Skin of body (tissue), 2 donors: ENCODE results near the gene CEBPB. TPM values are rescaled to one million over a fixed set of nuclear protein-coding genes. Genes with fewer than 3 reads are reported as not detected.

Experiments used
- DNase-seq: peaks from one replicate; lab custom pipeline; 2025; lab: John Stamatoyannopoulos, UW
- total RNA-seq: library from RNA; depleted of rRNA; stranded (reverse); fragments of >200 nt; gene quantifications from one replicate; pipeline ENCODE4 v1.2.3, GENCODE V29; 2014

CEBPB gene
- total RNA-seq, 1 donor from 2014 or later = 39.7 TPM

GRCh38 chr20:50210066-50210619, 19.5 kb downstream of the CEBPB start:
- DNase-seq = no peak

GRCh38 chr20:50211091-50211490, 20.5 kb downstream of the CEBPB start:
- no peak for DNase-seq

GRCh38 chr20:50213531-50214106, 23.0 kb downstream of the CEBPB start:
- no peak for DNase-seq

GRCh38 chr20:50214226-50215024, 23.8 kb downstream of the CEBPB start:
- DNase-seq = no peak

- DNase-seq = no peak
Measured at GRCh38 chr20:50215101-50215690, 24.6 kb downstream of the CEBPB start.

GRCh38 chr20:50215926-50216325, 25.3 kb downstream of the CEBPB start:
- DNase-seq = no peak

DNA sequence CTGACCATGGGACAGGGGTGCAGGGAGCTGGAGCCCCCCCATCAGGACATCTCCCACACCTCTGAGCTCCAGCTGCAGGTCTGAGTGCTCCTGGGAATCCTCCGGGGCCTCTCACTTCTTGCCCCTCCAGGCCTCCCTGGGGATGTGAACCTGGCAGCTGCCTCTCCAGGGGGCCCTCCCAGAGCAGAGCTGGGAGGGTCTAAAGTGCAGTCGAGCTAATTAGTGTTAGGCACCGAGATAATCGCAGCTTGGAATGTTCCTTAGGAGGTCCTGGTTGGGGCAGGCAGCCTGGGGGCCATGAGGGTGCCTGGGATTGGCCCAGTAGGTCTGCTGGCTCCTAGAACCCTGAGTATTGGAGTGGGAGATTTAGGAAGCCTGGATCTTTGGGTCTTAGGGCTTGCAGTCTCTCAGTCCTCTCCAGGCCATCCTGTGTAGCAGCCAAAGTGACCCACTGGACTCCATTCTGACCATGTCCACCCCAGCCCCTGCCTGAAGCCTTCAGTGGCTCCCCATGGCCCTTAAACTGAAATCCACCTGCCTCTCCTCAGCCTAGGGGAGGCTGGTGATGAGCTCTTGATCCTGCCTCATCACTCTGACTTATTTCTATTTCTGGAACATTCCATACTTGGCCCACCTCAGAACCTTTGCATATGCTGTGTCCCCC, 26.0 kb downstream of the CEBPB start:
- no peak for DNase-seq

DNA sequence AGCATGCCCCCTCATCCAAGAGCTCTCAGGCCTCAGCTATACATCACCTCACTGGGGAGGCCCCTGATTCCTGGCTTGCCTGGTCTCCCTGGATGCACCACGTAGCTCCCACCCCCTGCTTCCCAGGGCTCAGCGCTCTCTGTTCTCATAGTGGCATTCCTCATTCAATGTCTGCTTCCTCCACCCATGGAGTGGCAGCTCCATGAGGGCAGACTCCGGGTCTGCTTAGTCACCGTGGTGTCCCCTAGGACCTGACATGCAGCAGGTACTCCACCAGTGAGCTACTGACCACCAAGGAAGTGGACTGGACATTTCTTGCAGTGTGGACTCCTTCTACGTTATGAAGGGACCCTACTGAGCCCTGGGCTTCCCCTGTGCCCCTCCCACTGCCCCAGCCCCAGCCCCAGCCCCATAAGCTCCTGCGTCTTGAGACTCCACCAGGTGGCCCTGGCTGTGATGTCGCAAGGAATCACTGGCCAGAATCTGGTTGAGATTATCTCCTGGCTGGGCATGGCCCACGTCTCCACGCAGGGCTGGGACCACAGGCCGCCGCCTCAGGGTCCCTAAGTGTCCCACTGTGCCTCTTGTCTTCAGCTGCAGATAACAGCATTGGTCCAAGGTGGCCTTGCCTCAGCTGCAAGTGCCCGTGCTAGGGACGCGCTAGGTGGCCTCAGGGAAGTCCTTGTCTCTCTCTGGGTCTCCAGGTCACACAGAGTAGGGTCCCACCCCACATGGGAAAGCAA, 26.7 kb downstream of the CEBPB start:
- no peak for DNase-seq

- no peak for DNase-seq
Measured at GRCh38 chr20:50218987-50219435, 28.4 kb downstream of the CEBPB start.

GRCh38 chr20:50219600-50219999, 29.0 kb downstream of the CEBPB start:
- DNase-seq = no peak

DNA sequence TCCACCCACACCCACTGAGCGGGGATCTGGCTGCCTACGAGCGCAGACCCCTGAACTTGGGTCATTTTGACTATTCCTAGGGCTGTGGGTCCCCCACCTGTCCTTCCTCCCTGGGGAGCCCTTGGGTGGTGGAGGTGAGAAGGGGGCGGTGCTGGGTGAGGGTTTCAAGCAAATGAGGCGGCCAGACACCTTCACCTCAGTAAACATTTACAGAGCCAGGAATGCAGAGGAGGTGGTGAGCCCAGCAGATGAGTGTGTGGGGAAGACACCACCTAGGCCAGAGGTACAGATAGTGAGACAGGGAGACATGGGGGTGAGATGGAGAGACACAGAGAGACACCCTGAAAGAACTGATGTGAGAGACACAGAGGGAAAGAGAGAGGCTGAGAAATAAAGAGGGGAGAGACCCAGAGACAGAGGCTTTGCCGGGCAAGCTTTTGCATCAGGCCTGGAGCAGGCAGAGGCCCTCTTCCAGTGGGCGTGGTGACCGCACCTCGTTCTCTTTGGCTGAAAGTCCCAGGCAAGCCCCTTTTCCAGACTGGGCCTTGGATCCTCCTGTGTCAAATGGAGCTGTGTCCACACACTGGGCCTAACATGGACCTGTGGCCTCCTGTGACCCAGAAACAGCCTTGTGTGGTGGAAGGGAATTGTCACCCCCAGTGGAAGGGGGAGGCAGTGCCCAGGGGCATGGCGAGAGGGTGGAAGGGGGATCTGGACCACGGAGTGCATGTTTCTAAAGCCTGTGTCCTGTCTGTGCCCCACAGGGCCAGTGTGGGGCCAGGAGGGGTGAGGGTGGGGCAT, 29.7 kb downstream of the CEBPB start:
- DNase-seq = no peak

GRCh38 chr20:50220894-50221365, 30.3 kb downstream of the CEBPB start:
- no peak for DNase-seq

DNA sequence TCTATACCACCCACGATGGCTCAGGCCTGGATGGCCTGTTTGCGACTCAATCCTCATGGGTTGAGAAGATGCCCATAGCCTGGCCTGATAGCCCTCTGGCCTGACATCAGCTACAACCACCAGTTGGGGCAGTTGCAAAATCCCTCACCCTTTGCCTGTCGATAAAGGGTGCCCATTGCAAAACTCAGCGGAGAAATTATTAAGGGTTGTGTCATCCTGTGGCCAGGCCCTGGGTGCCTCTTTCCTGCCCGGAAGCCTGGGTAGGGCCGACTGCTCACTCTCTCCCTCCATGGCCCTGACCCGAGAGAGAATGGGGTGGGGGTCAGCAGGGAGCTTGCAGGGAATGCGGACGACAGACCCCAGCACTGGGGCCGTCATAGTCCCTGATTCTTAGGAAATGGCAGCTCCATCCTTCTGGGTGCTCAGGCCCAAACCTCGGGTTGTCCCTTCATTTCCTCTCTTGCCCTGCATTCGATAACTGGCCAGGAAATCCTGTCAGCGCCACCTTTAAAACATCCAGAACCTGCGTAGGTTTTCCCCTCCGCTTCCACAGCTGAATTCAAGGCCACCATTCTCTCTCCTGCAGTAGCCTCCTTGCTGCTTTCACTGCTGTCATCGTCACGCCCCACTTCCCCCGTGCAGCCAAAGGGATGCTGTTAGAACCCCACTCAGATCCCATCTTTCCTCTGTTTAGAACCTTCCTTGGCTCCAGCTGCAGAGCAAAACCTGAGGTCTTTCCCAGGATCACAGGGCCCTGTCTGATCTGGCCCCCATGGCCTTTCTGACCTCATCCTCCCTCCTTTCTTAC, 31.1 kb downstream of the CEBPB start:
- DNase-seq = no peak

- no peak for DNase-seq
Measured at GRCh38 chr20:50222309-50223038, 31.8 kb downstream of the CEBPB start.

- DNase-seq = no peak
Measured at GRCh38 chr20:50223039-50224005, 32.7 kb downstream of the CEBPB start.

- DNase-seq = no peak
Measured at GRCh38 chr20:50224052-50224451, 33.4 kb downstream of the CEBPB start.

GRCh38 chr20:50224531-50225255, 34.1 kb downstream of the CEBPB start:
- DNase-seq = peak; percentile 95
